HG03135 (cell line): Measurements from ENCODE around the gene GULP1.
"Not testable (repeated sequence)": the region's sequence is repeated elsewhere in the genome, so short reads cannot be mapped to it uniquely, and the experiment has no call there.

ENCODE experiments used
- ATAC-seq: cut with Tn5 transposase; IDR thresholded peaks from one replicate; pipeline ENCODE4 v1.9.1; 2021; ENCODE audit warnings: mild to moderate bottlenecking, moderate library complexity; ENCODE audit not compliant: unreplicated experiment

GULP1 gene

DNA sequence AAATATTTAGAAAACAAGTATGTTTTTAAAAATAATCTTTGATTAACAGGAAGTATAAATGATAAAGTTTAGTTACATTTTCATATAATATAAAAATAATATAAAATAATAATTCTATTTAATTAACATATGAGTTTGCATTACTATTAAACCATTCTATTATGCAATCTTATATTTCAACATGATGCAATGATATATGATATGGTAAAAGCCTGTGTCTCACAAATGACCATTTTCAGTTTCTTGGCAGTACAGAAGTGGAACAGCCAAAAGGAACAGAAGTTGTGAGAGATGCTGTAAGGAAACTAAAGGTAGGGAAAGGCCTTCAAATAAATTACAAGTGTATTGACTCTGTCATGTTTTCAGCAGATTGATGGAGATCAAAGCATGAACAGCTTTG is 230.8 kb downstream of the GULP1 start:
- no peak for ATAC-seq

DNA sequence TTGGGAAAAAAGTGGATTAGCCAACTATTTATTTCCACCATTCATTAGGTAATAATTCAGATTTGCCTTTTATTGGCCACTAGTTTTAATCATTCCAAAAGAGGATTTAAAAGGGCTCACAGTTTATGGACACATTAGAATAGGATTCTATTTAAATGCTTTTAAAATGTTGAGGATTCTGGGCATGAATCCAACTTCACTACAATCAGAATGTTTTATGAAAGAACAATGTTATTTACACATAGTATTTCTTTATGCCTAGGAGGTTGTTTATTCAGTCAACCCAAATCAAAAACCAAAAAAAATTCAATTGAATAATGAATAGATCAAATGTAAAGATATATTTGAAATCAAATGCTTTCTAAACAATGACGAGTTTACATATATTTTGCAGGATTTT is 232.2 kb downstream of the GULP1 start:
- ATAC-seq, result no peak

DNA sequence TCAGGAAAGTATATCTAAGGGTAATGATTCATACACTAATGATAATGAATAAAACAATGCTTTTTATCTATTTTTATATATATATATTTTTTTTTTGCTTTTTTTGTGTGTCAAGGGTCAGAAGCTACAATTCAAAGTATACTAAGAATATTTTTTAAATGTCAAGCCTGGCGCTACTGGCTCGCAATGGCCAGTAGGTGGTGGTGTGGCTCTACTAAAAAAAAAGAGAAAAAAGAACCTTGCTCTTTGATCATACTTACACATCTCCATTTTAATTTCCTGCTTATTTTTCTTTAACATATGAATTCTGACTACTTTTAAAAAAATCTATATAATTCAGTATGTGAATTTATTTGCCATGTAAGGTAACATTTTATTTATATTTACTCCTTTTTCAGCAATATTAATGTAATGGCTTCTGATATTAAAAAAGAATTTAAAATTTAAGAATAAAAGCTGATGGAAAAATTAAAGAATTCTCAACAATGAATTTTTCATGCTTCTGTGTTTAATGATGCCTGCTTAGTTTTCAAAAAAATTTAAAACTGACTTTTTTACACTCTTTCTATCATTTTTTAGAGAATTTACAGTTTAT is 232.9 kb downstream of the GULP1 start:
- peak; percentile 65 for ATAC-seq

DNA sequence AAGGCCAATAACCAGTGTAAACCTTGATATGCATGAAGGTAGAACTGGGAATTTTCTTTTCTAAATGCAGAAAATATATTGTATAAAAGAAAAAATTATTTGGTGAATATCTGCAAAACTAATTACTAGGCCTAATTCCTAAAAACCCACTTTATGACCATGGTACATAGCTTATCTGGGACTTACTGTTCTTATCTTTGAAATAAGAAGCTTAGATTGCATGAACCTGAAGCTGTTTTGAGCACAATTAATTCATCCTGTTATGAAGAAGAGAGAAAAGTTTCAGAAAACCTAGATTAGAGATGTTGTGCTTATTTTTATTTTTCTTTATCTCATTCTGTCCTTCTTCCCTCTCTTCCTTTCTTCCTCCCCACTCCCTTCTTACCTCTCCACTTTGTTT is 235.0 kb downstream of the GULP1 start:
- no peak for ATAC-seq

DNA sequence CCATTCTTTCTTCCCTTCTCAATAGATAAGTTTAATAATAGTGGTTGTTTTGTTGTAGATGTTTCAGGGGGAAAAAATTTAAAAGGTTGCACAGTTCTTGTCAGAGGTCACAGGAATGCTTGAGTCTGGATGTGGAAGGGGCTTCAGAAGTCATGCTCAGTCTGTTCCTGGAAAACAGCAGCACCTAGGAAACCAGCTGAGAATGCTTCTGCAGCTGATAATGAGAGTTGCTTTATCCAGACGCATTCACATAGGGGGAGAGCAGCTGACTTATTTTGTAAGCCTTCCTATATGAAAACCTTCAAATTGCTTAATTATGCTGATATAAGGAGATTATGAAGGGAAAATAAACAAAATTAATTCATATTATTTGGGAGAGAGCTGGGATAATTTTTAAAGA is 235.5 kb downstream of the GULP1 start:
- ATAC-seq, result no peak

DNA sequence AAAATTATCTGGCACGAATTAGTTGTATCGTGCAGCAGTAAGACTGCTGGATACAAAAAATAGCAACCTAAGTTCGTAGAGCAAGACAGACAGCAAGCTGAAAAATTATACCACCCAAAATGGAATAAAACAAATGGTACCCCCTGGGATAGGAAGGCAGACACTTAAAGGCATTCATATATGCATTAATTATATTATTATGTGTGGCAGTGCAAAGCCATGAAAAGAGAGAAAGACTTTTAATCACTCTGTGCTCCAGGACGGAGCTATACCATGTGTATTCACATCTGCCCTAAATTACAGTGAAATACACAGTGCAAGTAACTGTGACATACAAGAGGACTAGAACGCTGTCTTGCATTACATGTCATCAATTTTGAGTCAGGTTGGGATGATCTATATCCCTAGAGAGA is 235.9 kb downstream of the GULP1 start:
- no peak for ATAC-seq

DNA sequence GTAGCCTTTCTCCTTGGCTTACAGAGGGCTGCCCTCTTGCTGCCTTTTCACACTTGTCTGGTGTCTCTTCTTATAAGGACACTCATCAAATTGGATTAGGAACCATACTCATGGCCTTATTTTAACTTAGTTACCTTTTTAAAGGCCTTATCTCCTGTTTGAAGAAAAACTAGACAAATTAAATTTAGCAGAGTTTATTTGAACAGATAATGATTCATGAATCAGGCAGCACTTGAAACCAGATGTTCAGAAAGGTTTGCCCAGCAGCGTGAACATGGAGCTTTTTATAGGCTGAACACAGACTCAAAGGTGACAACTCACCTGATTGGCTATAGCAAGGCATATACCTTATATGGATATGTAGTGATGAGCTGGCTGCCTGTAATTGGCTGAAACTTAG is 238.0 kb downstream of the GULP1 start:
- no peak for ATAC-seq

DNA sequence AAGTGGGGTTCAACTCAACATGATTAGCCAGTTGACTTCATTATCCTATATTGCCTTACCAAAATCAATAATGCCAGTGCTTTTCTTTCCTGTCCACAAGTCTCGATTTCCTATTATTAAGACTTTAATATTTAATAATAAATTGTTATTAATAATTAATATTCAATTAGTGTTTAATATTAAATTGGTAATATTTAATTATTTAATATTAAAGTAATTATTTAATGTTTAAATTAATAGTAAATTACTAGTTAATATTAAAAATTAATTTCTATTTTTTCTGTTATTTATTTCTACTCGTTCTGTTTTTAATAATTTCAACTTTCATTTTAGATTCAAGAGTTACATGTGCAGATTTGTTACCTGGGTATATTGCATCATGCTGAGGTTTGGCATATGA is 243.2 kb downstream of the GULP1 start:
- no peak for ATAC-seq

DNA sequence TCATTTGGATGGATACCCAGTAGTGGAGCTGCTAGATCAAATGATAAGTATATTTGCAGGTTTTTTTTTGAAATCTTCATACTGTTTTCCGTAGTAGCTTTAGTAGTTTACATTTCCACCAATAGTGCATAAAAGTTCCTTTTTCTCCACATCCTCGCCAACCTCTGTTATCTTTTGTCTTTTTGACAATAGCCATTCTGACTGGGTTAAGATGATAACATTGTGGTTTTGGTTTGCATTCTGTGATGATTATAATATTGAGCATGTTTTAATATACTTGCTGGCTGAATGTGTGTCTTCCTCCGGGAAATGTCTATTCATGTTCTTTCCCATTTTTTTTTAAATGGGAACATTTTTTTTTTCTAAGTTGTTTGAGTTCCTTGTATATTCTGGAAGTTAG is 260.0 kb downstream of the GULP1 start:
- ATAC-seq, result no peak

DNA sequence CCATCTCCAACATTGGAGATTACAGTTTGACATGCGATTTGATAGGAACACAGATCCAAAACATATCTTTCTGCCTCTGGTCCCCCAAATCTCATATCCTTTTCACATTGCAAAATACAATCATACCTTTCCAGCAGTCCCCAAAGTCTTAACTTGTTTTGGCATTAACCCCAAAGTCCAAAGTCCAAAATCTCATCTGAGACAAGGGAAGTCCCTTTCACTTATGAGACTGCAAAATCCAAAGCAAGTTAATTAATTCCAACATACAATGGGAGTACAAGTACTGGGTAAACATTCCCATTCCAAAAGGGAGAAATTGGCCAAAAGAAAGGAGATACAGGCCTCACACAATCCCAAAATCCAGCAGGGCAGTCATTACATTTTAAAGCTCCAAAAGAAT is 265.4 kb downstream of the GULP1 start:
- no peak for ATAC-seq

DNA sequence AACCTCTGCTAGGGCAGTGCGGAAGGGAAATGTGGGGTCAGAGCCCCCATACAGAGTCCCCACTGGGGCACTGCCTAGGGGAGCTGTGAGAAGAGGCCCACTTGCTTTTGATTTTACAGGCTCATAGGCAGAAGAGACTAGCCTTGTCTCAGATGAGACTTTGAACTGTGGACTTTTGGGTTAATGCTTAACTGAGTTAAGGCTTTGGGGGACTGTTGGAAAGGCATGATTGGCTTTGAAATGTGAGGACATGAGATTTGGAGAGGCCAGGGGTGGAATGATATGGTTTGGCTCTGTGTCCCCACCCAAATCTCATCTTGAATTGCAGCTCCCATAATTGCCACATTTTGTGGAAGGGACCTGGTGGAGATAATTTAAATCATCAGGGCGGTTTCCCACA is 267.8 kb downstream of the GULP1 start:
- ATAC-seq, result not testable (repeated sequence)

DNA sequence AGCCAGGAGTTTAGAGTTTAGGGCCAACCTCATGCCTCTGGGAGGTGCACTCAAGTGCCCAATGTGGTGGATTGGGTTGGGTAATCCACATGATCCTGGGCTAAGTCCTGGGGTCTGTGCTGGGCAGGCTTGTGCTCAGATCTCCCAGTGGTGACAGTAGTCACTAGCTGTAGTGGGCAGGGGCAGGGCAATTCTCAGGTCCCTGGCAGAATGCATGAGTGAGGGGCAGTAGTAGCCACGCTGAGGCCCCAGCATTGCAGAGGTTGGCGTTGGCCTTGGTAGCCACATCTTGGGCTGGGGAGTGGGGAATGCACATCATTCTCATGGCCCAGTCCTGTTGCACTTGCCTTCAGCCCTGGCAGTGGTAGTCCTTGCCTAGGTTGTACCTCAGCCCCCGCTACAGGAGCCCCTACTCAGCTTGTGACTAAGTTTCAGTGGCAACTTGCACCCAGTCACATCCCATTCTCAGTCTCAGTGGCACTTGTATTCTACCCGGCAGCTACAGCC is 269.9 kb downstream of the GULP1 start:
- ATAC-seq, result no peak

DNA sequence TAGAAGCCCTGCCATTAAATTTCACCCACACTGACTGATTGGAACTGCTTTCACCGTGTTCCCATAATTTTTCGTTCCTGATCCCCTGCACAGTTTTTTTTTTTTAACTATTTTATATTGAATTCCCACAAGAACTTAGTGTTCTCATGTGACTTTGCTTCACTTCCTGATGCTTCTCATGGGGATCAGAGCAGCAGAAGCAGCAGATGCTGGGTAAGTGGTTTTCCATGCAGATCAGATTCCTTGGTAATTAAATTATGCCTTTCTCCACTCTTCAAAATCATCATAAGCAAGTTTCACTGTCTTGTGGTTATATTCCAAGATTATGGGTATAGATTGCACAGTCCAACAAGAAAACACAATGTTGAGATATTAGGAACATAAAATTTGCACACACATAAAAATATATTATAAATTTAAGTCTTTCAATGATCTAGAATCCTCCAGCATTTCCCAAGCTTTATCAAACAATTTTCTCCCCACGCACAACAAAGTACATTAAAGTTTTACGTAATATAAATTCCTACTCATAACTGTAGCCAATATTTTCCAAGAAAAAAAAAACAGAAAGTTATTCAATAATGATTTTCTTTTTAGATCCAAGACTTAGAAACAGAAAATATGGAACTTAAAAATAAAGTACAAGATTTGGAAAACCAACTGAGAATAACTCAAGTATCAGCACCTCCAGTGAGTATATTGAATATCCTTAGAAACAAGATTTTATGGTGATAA is 277.9 kb downstream of the GULP1 start:
- no peak for ATAC-seq

DNA sequence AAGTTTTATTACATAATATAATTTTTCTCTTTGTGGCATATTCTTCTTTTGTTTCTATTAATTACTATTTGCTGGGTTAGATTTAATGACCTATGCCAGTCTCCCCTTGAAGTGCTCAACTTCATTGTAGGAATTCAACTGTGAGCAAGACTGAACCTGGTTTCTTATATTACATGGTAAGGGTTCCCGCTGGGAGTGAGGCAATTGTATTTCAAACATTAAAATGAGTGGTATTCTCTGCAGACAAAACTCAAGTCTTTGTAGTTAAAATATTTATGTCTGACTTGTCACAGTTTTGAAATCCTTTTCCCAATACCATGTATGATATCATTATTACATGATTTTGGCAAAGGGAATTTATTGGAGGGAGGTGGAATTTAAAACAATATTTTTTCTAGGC is 278.7 kb downstream of the GULP1 start:
- no peak for ATAC-seq

DNA sequence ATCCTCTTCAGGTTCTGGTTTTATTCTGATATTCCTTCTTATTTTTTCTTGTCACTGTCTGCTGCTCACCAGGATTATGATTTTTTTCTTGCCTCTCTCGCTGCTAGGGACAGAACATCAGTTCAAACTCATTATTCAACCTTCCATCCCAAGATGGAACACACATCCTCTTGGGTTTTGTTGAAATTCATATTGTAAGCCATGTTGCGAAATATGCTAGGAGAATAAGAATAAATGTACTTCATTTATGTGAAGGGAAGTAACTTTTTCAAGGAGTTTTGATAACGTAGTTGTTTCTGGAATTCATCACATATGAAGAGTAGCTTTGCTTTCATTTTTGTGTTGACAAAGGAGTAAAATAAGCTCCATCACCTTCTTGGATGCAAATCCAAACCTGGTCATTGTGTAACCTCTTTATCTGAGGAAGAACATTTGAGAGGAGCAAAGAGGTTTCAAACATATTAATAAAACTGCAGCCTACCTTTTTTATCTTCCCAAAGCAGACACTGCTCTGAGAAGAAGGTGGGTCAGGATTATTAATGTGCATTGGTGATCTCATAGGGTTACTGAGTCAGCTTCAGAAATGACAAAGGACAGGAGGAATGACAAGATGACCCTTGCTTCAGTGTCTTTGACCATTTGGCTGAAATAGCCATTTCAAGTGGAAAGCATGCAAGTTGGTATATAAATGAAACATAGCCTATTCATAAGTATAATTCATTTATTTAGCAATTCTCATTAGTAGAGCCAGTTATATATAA is 280.0 kb downstream of the GULP1 start:
- no peak for ATAC-seq

DNA sequence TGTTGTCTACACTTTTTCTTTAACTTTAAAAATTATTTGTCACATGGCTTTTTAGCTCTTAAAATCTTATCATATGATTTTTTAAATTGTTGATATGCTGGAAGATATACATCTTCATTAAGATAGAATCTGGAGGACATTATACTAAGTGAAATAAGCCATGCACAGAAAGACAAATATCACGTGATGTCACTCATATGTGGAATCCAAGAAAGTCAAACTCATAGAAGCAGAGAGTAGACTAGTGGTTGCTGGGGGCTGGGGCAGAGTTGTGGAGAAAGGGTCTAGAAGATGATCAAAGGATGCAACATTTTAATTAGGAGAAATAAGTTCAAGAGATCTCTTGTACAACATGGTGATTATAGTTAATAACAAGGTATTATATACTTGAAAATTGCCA is 280.9 kb downstream of the GULP1 start:
- ATAC-seq, result no peak

DNA sequence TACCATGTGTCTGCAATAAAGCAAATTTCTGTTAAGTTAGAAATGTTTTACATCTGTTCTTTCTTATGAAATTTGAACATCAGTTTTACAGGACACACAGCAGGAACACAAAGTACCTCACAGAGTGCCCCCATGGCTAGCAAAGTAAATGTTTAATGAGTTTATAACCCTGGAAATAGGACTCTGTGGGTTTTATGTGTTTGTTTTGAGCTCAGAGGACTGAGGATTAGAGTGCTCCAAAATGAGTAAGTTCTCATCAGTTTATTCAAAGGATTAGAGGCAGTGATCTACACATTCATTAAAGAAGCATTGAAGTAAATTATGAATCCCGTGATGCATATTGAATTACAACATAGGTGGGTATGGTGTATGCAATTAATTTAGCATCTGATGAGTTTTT is 281.8 kb downstream of the GULP1 start:
- ATAC-seq, result no peak

DNA sequence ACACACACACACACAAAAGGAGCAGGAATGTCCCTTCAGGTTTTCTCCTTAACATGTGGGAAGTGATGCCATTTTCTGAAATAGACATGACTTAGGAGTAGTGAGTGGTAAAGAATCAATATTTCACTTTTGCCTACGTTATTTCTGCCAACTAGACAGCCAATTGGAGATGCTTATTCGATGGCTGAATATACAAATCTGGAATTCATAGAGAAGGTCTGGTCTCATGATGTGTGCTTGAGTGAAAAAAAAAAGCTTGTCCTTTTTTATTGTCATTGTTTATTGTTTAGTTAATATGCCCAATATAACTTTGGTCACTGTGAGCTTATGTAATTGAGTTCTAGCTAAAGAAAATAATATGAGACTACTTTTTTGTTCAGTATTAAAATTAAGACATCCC is 284.3 kb downstream of the GULP1 start:
- no peak for ATAC-seq

DNA sequence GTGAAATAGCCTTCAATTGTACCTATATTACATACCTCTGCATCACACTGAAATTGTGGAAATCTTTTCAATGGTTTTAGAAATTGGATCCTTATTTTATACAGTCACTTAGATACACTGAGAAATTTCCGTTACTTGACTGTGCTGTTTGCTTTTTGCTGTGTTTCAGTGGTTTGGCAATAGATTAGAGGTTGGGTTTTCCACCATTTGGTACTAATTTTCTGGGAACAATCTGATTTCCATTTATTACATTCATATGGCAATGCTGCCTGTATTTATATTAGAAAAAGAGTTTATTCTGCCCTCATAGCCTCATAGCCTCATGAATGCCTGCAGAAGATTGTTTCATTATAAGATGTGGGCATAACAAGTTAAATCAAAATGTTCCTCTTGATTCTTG is 285.0 kb downstream of the GULP1 start:
- ATAC-seq, result no peak

DNA sequence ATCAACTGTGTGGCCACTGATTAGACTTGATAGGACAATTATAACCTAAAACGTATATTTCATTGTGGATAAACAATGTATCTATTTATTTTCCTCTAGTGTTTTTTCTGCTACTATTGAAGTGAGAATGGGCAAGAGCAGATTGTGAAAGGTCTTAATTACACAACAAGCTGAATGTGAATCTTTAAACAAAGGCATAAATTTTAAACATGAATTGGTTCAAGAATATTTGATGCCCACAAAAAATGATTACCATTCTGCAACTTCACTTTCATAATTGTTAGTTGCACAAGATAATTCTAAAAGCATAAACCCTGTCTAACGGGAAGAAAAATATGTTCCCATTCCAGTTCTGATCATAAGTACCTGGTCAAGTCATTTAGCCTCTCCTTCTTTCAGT is 285.6 kb downstream of the GULP1 start:
- no peak for ATAC-seq

DNA sequence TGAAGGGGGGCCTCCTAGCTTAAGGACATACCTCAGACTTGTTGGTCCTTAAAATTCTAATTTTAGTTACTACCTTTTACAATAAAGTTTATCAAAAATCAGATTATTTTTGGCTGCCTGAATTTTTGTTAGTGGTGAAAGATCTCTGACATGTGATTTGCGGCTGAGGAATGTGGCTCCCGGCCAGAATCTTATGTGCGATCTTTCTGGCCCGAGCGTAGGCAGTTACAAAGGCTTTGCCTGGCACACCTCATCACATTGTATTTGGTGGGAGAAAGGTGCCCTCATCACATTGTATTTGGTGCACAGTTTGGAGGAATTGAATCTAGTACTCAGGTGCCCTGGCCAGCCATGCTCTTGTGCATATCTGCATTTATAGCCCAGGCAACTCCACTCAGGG is 289.1 kb downstream of the GULP1 start:
- ATAC-seq, result no peak

DNA sequence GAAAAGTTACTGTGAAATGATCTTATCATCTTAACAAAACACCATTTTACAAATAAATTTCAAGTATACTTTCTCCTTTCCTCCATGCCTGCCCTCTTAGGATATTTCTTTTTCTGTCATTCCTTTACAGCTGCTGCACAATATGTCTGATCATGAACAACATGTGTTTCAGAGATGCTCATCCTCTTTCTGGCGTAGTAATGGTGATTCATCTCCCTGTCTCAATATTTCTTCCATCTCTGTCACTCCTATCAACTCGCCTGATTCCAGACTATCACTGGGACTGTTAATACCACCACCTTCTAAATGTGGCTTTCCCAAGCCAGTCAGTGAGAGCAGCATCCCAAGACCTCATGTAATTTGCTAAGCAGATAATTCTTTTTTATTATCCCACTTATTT is 290.5 kb downstream of the GULP1 start:
- ATAC-seq, result no peak
